Stimulated activated CD8-positive, alpha-beta memory T cell treated with anti-CD3 and anti-CD28 coated beads, Interleukin-12 subunit alpha, Interleukin-12 subunit beta, amount 100 ng/mL, for 1 hour (primary cell): ENCODE results near the gene CLEC16A.

Source experiments
- DNase-seq: peaks from one replicate; pipeline ENCODE4 v3.0.0-alpha.2; 2020; ENCODE audit warnings: low read depth

CLEC16A gene

DNA sequence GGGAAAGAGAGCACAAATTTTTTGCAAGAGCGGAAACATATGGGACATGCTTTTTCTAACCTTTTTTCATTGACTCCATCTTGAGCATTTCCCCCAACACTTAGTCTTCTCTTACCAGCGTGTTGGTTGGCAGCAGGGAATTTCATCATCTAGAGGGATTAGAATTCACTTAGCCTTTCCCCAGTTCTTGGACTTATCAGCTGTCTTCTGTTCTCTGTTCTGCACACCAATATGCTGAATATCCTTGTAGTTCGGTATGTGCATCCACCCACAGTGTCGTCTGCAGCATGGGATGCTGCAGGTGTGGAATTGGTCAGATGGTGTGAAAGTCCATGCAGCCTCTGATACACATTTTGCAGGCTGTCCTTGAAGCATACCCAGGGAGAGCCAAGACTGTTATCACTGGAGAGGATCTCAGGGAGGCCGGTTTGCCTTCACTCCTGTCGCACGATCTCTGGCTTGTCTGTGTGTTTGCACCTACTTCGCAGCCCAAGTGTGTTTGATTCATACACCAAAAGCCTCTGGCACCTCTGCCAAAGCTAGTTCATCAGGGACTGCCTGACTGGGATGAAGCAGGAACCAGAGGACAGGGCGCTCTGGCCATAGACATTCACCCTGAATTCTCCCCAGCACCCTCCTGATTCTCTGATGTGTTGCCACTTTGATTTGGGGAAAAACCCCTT is 218.4 kb downstream of the CLEC16A start:
- no peak for DNase-seq

- no peak for DNase-seq
Observed at GRCh38 chr16:11163761-11164261, 219.4 kb downstream of the CLEC16A start.

GRCh38 chr16:11164482-11165270 is 220.3 kb downstream of the CLEC16A start:
- DNase-seq, result no peak

GRCh38 chr16:11165349-11165748 is 221.0 kb downstream of the CLEC16A start:
- no peak for DNase-seq

GRCh38 chr16:11165894-11166665 is 221.7 kb downstream of the CLEC16A start:
- no peak for DNase-seq

GRCh38 chr16:11167581-11167980 is 223.2 kb downstream of the CLEC16A start:
- DNase-seq, result no peak

DNA sequence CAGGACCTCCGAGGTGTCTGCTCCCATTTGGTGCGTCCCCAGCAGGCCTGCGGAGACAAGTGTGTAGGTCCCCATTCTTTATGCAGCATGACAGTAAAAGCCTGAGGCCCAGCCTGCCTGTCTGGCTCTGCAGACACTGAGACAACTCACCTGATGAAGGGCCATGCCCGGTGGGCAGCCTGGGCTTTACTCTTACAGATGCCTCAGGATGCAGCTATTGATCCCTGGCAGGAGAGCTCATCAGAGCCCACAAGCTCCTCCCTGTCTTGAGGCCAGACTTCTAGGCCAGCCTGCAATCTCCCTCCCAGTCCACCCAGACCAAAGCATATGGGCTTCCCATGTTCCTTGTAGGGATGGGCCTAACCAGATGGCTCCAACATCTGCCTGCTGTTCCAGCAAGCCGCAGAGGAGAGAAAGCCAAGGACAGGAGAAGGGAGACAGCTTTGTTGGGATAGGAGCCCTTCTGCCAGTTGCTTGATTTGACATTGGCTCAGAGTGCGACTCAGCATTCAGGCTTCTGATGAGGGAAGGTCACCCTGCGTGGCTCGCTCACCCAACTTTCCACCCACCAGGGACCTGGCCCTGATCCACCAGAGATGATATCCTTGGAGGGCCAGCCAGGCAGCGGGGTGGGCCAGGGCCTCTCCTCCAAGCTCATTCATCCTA is 224.2 kb downstream of the CLEC16A start:
- DNase-seq, result no peak

DNA sequence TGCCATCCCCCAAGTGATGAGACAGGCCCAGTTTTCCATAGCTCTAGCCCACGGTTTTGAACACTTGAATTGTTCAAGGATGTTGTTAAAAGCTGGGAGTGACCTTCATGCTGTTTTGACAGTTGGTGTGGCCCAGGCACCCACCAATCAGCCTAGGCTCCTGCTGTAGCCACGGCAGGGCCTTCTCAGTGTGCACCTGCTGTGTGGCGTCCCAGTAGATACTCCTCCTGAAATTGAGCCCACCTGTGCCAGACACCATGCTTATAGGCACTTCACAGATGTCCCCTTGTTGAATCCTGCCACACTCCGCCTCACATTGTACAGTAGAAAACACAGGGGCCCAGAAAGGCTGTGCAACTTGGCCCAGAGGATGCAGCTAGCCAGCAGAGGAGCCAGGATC is 225.3 kb downstream of the CLEC16A start:
- DNase-seq, result no peak

DNA sequence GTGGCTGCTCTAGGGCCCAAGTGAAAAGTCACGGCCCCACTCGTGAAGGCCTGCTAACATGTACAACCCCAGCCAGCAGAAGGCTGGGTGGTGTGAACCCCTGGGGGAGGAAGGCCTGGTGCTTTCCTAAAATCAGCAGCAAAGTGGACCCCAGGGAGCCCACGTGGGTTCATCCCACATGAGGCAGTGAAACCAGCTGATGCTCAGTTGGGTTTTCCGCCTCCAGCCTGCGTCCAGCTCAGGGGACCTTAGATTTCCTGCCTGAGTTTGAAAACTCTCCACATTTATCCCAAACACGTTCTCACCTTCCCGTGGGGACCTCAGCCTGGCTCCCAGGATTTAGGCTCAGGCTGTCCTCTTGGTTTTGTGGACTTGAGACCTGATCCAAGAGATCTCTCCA is 225.8 kb downstream of the CLEC16A start:
- DNase-seq, result no peak

DNA sequence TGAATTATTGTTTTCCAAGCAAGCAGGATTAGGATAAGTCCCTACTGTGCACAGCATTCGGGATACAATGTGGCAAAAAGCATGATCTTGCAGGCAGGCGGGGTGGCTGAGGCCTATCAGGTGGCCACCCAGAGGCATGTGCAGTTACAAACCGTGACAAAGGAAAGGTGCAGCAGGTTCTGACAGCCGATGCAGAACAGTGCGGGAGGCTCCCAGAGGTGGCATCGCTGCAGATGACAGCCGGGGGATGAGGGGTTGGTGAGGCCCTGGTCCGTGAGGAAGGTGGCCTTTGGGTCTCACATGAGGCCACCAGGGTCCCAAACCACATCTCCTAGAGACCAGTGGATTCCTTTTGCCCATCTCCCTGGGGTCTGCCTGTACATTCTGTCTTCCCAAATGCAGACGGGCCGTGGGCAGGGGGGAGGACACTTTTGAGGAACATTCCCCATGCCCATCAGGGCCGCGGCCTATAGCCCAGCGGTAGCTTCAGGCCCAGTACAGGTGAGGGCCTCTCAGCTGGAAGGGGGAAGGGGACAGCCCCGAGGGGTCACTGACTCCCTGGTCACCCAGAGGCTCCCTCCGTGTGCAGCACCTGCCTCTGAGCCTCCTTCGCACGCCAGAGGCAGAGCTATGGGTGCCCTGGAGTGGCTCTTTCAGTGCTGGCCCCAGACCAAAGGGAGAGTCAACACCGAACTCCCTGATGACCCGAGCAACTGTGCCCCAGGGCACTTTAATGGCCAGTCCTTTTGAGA is 226.5 kb downstream of the CLEC16A start:
- no peak for DNase-seq

DNA sequence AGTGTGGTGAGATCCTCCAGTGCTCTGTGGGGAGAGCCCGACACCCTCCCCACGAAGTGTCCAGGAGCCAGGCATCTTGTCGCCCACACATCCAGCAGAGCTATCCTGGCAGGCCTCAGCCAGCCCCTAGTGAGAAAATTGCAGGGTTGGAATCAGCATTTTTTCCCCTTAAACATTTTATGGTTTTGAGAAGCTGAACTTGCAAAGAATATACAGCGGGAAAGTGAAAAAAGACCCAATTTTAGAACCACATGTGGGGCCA is 227.0 kb downstream of the CLEC16A start:
- no peak for DNase-seq

DNA sequence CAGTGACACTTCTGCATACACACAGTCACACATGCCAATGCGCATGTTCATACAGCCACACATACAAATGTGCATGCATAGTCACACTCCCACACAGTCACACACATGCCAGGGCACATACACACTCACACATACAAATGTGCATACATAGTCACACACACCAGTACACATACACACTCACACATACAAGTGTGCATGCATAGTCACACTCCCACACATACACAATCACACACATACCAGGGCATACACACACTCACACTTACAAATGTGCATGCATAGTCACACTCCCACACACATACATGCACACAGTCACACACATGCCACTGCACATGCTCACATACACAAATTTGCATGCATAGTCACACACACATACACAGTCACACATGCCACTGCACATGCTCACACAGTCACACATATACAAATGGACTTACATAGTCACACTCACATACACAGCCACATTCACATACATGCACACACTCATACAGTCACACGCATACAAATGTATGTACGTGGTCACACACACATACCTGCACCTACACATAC is 227.5 kb downstream of the CLEC16A start:
- DNase-seq, result no peak

DNA sequence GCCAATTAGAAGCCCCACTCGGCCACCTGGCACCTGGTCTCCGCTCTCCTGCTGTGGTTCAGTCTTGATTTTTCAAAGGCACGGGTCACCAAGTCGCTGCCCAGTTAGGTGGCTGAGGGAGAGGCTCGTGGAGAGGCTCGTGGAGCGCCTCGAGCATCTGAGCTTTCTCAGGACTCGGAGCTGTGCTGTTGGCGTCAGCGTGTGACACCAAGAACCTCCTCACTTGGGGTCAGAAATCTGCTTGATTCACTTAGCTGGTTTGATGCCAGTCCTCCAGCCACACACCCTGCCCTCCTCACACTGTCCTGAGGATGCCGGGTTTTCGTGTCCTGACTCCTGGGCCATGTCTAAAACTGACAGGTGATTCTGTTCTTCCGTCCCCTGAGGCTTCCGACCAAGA is 229.1 kb downstream of the CLEC16A start:
- no peak for DNase-seq

DNA sequence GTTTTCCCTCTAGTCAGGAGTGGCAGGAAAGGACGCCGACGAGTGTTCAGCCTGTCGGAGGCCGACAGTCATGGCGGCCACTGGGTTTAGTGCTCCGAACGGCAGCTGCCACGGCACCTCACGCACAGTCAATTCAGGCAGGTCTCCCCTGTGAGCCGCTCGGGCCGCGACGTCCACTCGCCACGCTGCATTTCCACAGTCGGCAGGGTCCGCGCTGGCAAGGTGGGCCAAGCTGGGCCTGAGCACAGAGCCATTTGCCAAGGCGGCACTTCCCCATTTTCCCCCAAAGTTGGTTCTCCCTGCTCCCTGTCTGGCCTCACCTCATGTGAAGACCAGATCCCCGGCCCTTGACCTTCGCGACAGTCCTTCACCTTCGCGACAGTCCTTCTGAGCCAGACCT is 229.8 kb downstream of the CLEC16A start:
- DNase-seq, result no peak

DNA sequence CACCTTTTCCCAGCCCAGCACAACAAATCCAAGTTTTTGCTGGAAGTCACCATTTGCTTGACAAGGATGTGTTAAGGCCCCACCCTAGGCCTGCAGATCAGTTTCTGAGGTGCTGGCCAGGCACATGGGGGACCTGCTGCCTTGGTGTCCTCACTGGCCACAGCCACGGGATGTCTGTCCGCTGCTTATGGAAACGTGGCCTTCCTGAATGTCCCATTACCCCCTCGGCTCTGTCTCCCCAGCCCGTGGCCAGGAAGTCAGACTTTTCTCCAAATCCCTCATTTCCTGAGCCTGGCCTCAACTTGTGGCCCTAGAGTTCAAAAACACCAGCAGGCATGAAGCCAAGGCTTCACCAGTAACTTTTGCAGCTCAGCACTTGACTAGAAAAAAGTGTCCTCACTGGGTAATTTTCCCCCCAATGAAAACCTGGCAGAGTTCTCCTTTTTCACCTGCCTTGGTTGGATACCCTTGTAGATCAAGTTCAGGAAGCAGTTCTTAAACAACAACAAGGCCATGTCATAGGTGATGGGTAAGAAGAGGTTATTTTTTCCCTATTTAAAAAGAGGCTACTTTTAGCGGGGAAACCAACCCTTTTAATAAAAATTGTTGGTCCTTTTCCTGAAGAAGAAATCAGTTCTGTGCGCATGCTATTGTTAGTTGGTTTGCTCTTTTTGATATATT is 230.9 kb downstream of the CLEC16A start:
- no peak for DNase-seq

- no peak for DNase-seq
Observed at GRCh38 chr16:11175787-11176341, 231.5 kb downstream of the CLEC16A start.

- no peak for DNase-seq
Observed at GRCh38 chr16:11177578-11178160, 233.3 kb downstream of the CLEC16A start.

- no peak for DNase-seq
Observed at GRCh38 chr16:11178424-11178823, 234.1 kb downstream of the CLEC16A start.

GRCh38 chr16:11179574-11179973 is 235.2 kb downstream of the CLEC16A start:
- DNase-seq, result no peak

GRCh38 chr16:11180489-11180888 is 236.1 kb downstream of the CLEC16A start:
- DNase-seq, result no peak
